OCI-LY1 (cell line): ENCODE data around the gene GCG.

Source experiments
- H2AFZ ChIP-seq: fragments of 200-600 bp; sonication (generic), shearing (Covaris generic); 2 replicates; pipeline ENCODE4 v1.6.0; 2014; ENCODE audit warnings: antibody characterized with exemption, mild to moderate bottlenecking, low read length
- H3F3A ChIP-seq: fragments of 200-600 bp; sonication (generic), shearing (Covaris generic); 2 replicates; pipeline ENCODE4 v1.6.0; 2014; ENCODE audit warnings: mild to moderate bottlenecking, antibody characterized with exemption, low read length, moderate library complexity; ENCODE audit not compliant: insufficient read depth
- H3K27ac ChIP-seq: fragments of 200-600 bp; sonication (generic); 2 replicates; pipeline ENCODE4 v1.5.1; 2014; ENCODE audit warnings: low read length, mixed run types, mild to moderate bottlenecking, low read depth; ENCODE audit not compliant: poor library complexity, severe bottlenecking
- H3K27me3 ChIP-seq: fragments of 200-600 bp; sonication (generic); 2 replicates; pipeline ENCODE4 v1.6.0; 2014; ENCODE audit warnings: antibody characterized with exemption, mild to moderate bottlenecking, low read length, moderate library complexity; ENCODE audit not compliant: insufficient read depth
- H3K36me3 ChIP-seq: fragments of 200-600 bp; sonication (generic); 2 replicates; pipeline ENCODE4 v1.6.1; 2014; ENCODE audit warnings: mild to moderate bottlenecking, antibody characterized with exemption, low read length, moderate library complexity, mixed read lengths; ENCODE audit not compliant: insufficient read depth
- H3K4me1 ChIP-seq: fragments of 200-600 bp; sonication (generic); 2 replicates; pipeline ENCODE4 v1.5.1; 2014; ENCODE audit warnings: mild to moderate bottlenecking, low read length, moderate library complexity; ENCODE audit not compliant: insufficient read depth, severe bottlenecking
- H3K4me2 ChIP-seq: fragments of 200-600 bp; sonication (generic), shearing (Covaris generic); 2 replicates; pipeline ENCODE4 v1.6.1; 2014; ENCODE audit warnings: low read length
- H3K4me3 ChIP-seq: fragments of 200-600 bp; sonication (generic); 2 replicates; pipeline ENCODE4 v1.5.1; 2014; ENCODE audit warnings: low read length, low read depth, mild to moderate bottlenecking, mixed read lengths; ENCODE audit not compliant: poor library complexity, severe bottlenecking
- H3K79me2 ChIP-seq: fragments of 200-600 bp; shearing (Covaris generic); 2 replicates; pipeline ENCODE4 v1.6.1; 2016; ENCODE audit warnings: mixed run types, low read length, mixed read lengths; ENCODE audit not compliant: insufficient read depth
- H3K9ac ChIP-seq: fragments of 200-600 bp; sonication (generic), shearing (Covaris generic); 2 replicates; pipeline ENCODE4 v1.6.1; 2014; ENCODE audit warnings: mild to moderate bottlenecking, low read length, mixed read lengths
- H3K9me2 ChIP-seq: fragments of 200-600 bp; sonication (generic), shearing (Covaris generic); 2 replicates; pipeline ENCODE4 v1.6.1; 2014; ENCODE audit warnings: low read depth, mild to moderate bottlenecking, low read length, mixed read lengths
- H3K9me3 ChIP-seq: fragments of 200-600 bp; shearing (Covaris generic); 2 replicates; pipeline ENCODE4 v1.6.1; 2014; ENCODE audit warnings: low read length, mixed read lengths
- H4K20me1 ChIP-seq: fragments of 200-600 bp; sonication (generic), shearing (Covaris generic); 2 replicates; pipeline ENCODE4 v1.6.0; 2016; ENCODE audit warnings: mild to moderate bottlenecking, low read length; ENCODE audit not compliant: insufficient read depth
- EZH2 ChIP-seq: fragments of 200-600 bp; sonication (generic), shearing (Covaris generic); IDR thresholded peaks from 2 replicates; pipeline ENCODE4 v1.8.0; 2017; ENCODE audit warnings: borderline replicate concordance, mixed run types, mild to moderate bottlenecking, antibody characterized with exemption, low read length, moderate library complexity, mixed read lengths
- TF ChIP-seq, protein P1 (sequence below): fragments of 200-600 bp; sonication (generic), shearing (Covaris generic); IDR thresholded peaks from 2 replicates; pipeline ENCODE4 v1.5.1; 2017; ENCODE audit warnings: mild to moderate bottlenecking, antibody characterized with exemption, low read length, moderate library complexity, mixed read lengths

The GCG gene

DNA sequence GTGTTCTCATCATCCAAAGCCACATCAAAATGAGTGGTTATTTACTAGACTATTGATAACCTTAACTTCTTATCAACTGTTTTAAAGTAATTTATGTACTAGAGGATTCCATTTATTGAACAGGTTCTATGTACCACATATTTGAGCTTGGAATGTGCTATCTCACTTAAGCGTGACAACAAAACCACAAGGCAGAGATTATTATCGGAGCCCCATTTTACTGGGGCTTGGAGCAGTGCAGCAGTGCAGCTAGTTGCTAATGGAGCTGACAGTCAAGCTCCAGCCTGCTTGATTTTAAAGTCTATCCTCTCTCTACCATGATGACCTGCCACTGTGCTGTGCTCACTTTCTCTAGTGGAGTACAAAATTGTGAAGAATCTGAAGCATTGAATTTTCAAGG lies 24.6 kb downstream of the GCG start:
- no peaks in the 10 kb centered on the region for H4K20me1 ChIP-seq
- H3K9me3 ChIP-seq: no peaks in the 10 kb centered on the region
- H3K27ac ChIP-seq: no peak overlapping the region
- no peaks in the 10 kb centered on the region for H3F3A ChIP-seq
- no peaks in the 10 kb centered on the region for H3K36me3 ChIP-seq
- no peak overlapping the region for H2AFZ ChIP-seq
- H3K4me3 ChIP-seq: no peak overlapping the region
- TF ChIP-seq, protein P1, sequence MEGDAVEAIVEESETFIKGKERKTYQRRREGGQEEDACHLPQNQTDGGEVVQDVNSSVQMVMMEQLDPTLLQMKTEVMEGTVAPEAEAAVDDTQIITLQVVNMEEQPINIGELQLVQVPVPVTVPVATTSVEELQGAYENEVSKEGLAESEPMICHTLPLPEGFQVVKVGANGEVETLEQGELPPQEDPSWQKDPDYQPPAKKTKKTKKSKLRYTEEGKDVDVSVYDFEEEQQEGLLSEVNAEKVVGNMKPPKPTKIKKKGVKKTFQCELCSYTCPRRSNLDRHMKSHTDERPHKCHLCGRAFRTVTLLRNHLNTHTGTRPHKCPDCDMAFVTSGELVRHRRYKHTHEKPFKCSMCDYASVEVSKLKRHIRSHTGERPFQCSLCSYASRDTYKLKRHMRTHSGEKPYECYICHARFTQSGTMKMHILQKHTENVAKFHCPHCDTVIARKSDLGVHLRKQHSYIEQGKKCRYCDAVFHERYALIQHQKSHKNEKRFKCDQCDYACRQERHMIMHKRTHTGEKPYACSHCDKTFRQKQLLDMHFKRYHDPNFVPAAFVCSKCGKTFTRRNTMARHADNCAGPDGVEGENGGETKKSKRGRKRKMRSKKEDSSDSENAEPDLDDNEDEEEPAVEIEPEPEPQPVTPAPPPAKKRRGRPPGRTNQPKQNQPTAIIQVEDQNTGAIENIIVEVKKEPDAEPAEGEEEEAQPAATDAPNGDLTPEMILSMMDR: no peak
- TF ChIP-seq EZH2: no peak
- H3K27me3 ChIP-seq: no peaks in the 10 kb centered on the region
- H3K9me2 ChIP-seq: no peaks in the 10 kb centered on the region
- no peaks in the 10 kb centered on the region for H3K79me2 ChIP-seq
- no peak overlapping the region for H3K9ac ChIP-seq
- peaks cover 8% of the 10 kb centered on the region for H3K4me1 ChIP-seq
- no peak overlapping the region for H3K4me2 ChIP-seq

DNA sequence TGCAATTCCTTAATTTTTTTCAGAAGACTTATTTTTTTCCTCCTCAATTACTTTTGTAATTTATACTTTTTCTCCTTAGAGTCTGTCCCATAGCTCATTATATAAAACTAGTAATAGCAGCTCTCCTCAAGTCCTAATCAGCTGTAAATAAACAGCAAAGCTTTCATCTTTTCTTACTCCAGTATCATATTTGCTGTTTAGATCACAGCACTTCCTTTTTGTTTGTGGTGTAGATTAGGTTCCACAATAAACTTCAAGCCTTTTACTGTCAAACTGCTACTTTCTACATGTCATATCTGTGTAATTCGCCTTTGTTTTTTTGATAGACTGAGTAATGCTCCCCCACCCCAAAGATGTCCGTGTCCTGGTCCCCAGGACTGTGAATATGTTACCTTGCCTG lies 25.5 kb downstream of the GCG start:
- no peaks in the 10 kb centered on the region for H3K27me3 ChIP-seq
- no peaks in the 10 kb centered on the region for H4K20me1 ChIP-seq
- H3K9ac ChIP-seq: no peak overlapping the region
- H3K36me3 ChIP-seq: no peaks in the 10 kb centered on the region
- H3K9me3 ChIP-seq: no peaks in the 10 kb centered on the region
- no peaks in the 10 kb centered on the region for H3K79me2 ChIP-seq
- H2AFZ ChIP-seq: no peak overlapping the region
- no peaks in the 10 kb centered on the region for H3F3A ChIP-seq
- no peak overlapping the region for H3K4me2 ChIP-seq
- TF ChIP-seq, protein P1: no peak
- TF ChIP-seq EZH2: no peak
- peaks cover 8% of the 10 kb centered on the region for H3K4me1 ChIP-seq
- H3K9me2 ChIP-seq: no peaks in the 10 kb centered on the region
- H3K27ac ChIP-seq: no peak overlapping the region
- H3K4me3 ChIP-seq: no peak overlapping the region

DNA sequence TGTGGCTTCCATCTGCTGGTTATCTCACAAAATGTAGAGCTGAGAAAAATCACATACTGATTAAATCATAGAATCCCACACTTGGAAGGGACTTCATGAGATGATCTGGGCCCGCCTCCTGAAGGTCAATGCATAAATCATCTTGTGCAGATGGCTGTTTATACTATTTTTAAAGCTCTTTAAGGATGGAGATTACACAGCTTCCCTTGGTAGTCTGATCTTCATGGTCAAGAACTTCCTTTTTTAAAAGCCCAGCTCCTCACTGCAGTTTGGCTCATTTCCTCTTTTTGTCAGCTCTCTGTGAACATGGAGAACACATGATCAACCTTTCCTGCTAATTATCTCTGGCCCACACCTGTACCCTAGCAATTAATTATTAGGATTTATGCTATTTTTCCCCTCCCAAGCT lies 25.9 kb downstream of the GCG start:
- H3K9me2 ChIP-seq: no peaks in the 10 kb centered on the region
- no peaks in the 10 kb centered on the region for H3K36me3 ChIP-seq
- no peak overlapping the region for H3K4me2 ChIP-seq
- no peaks in the 10 kb centered on the region for H3K9me3 ChIP-seq
- no peak overlapping the region for H3K27ac ChIP-seq
- TF ChIP-seq, protein P1: no peak
- TF ChIP-seq EZH2: no peak
- H3K27me3 ChIP-seq: no peaks in the 10 kb centered on the region
- no peak overlapping the region for H2AFZ ChIP-seq
- H3K4me3 ChIP-seq: no peak overlapping the region
- peaks cover 8% of the 10 kb centered on the region for H3K4me1 ChIP-seq
- H4K20me1 ChIP-seq: no peaks in the 10 kb centered on the region
- no peak overlapping the region for H3K9ac ChIP-seq
- no peaks in the 10 kb centered on the region for H3F3A ChIP-seq
- no peaks in the 10 kb centered on the region for H3K79me2 ChIP-seq
